H9 (cell line): Measurements from ENCODE around the gene MITD1. TPM values are rescaled to one million over a fixed set of nuclear protein-coding genes. Genes with fewer than 3 reads are reported as not detected.

Source experiments
- DNase-seq: peaks from one replicate; pipeline ENCODE4 v3.0.0-alpha.2; 2017
- H2AFZ ChIP-seq: one replicate; pipeline ENCODE4 v1.6.1; 2013; ENCODE audit warnings: mild to moderate bottlenecking, low read length, control low read depth, moderate library complexity
- H2AK5ac ChIP-seq: 2 replicates; pipeline ENCODE4 v1.6.1; 2013; ENCODE audit warnings: low read length, control low read depth, mixed read lengths; ENCODE audit not compliant: insufficient read length
- H2BK120ac ChIP-seq: one replicate; pipeline ENCODE4 v1.6.1; 2013; ENCODE audit warnings: low read depth, mild to moderate bottlenecking, low read length, control low read depth, inconsistent platforms; ENCODE audit not compliant: poor library complexity, severe bottlenecking
- H2BK12ac ChIP-seq: 2 replicates; pipeline ENCODE4 v1.6.1; 2013; ENCODE audit warnings: low read length, control low read depth, mixed read lengths, low read depth; ENCODE audit not compliant: insufficient read length
- H2BK15ac ChIP-seq: 2 replicates; pipeline ENCODE4 v1.6.1; 2013; ENCODE audit warnings: low read depth, low read length, control low read depth
- H2BK20ac ChIP-seq: one replicate; pipeline ENCODE4 v1.6.1; 2013; ENCODE audit warnings: low read depth, mild to moderate bottlenecking, low read length, control low read depth, inconsistent platforms; ENCODE audit not compliant: poor library complexity, severe bottlenecking
- H2BK5ac ChIP-seq: 2 replicates; pipeline ENCODE4 v1.6.1; 2013; ENCODE audit warnings: low read length, control low read depth, mixed read lengths; ENCODE audit not compliant: insufficient read length
- H3K14ac ChIP-seq: 2 replicates; pipeline ENCODE4 v1.6.1; 2013; ENCODE audit warnings: low read length, control low read depth; ENCODE audit not compliant: insufficient read depth
- H3K18ac ChIP-seq: 2 replicates; pipeline ENCODE4 v1.6.1; 2013; ENCODE audit warnings: low read depth, mild to moderate bottlenecking, mixed read lengths, low read length, control low read depth; ENCODE audit not compliant: insufficient read length
- H3K23ac ChIP-seq: 2 replicates; pipeline ENCODE4 v1.6.1; 2013; ENCODE audit warnings: low read length, control low read depth, mixed read lengths, low read depth; ENCODE audit not compliant: insufficient read length
- H3K23me2 ChIP-seq: 2 replicates; pipeline ENCODE4 v1.6.1; 2013; ENCODE audit warnings: low read depth, mild to moderate bottlenecking, mixed read lengths, low read length, control low read depth; ENCODE audit not compliant: insufficient read length, poor library complexity, severe bottlenecking
- H3K27ac ChIP-seq: 2 replicates; pipeline ENCODE4 v1.5.1; 2013; ENCODE audit warnings: low read length, control low read depth, mixed read lengths, low read depth; ENCODE audit not compliant: insufficient read length
- H3K27me3 ChIP-seq: 2 replicates; pipeline ENCODE4 v1.6.1; 2013; ENCODE audit warnings: low read length, control low read depth, inconsistent platforms; ENCODE audit not compliant: insufficient read depth
- H3K4ac ChIP-seq: 2 replicates; pipeline ENCODE4 v1.6.1; 2013; ENCODE audit warnings: low read depth, mild to moderate bottlenecking, control low read depth, inconsistent platforms, low read length, moderate library complexity
- H3K4me1 ChIP-seq: 2 replicates; pipeline ENCODE4 v1.6.1; 2013; ENCODE audit warnings: low read length, control low read depth, inconsistent platforms; ENCODE audit not compliant: insufficient read depth
- H3K4me2 ChIP-seq: 2 replicates; pipeline ENCODE4 v1.6.1; 2013; ENCODE audit warnings: low read length, control low read depth, mixed read lengths; ENCODE audit not compliant: insufficient read length, insufficient read depth
- H3K56ac ChIP-seq: 2 replicates; pipeline ENCODE4 v1.6.1; 2013; ENCODE audit warnings: low read depth, mild to moderate bottlenecking, mixed read lengths, low read length, control low read depth; ENCODE audit not compliant: insufficient read length
- H3K79me1 ChIP-seq: 2 replicates; pipeline ENCODE4 v1.6.1; 2013; ENCODE audit warnings: low read depth, mild to moderate bottlenecking, moderate library complexity, low read length, control low read depth, inconsistent platforms; ENCODE audit not compliant: insufficient read depth, poor library complexity, severe bottlenecking
- H3K79me2 ChIP-seq: 2 replicates; pipeline ENCODE4 v1.6.1; 2013; ENCODE audit warnings: low read length, control low read depth, inconsistent platforms; ENCODE audit not compliant: insufficient read depth
- H3K9ac ChIP-seq: 2 replicates; pipeline ENCODE4 v1.6.1; 2013; ENCODE audit warnings: low read length, control low read depth, mixed read lengths; ENCODE audit not compliant: insufficient read length; ENCODE audit errors: extremely low read depth
- H3K9me3 ChIP-seq: one replicate; pipeline ENCODE4 v1.6.1; 2013; ENCODE audit warnings: low read depth, low read length, inconsistent platforms; ENCODE audit not compliant: control insufficient read depth
- H3T11ph ChIP-seq: one replicate; pipeline ENCODE4 v1.6.1; 2013; ENCODE audit warnings: mild to moderate bottlenecking, low read length, control low read depth, inconsistent platforms
- H4K20me1 ChIP-seq: one replicate; pipeline ENCODE4 v1.6.1; 2013; ENCODE audit not compliant: control insufficient read depth, insufficient read length, insufficient read depth
- H4K5ac ChIP-seq: 2 replicates; pipeline ENCODE4 v1.6.1; 2013; ENCODE audit warnings: low read depth, mild to moderate bottlenecking, mixed read lengths, low read length, control low read depth; ENCODE audit not compliant: insufficient read length
- H4K8ac ChIP-seq: replicated peaks from 2 replicates; pipeline ENCODE4 v1.6.1; 2013; ENCODE audit warnings: low read length, control low read depth, mixed read lengths, low read depth; ENCODE audit not compliant: insufficient read length
- H4K91ac ChIP-seq: 2 replicates; pipeline ENCODE4 v1.6.1; 2013; ENCODE audit warnings: low read depth, mild to moderate bottlenecking, moderate library complexity, mixed read lengths, low read length, control low read depth; ENCODE audit not compliant: insufficient read length
- H3K27ac Mint-ChIP-seq, 3 experiments: 2 replicates in 2 of 3; 3 replicates in 1 of 3; pipeline ENCODE4 v1.8.0; 2020 to 2021; ENCODE audit warnings: mixed read lengths in 3 of 3, mild to moderate bottlenecking in 1 of 3, moderate library complexity in 1 of 3
- H3K27me3 Mint-ChIP-seq: 2 replicates; pipeline ENCODE4 v1.8.0; 2021; ENCODE audit warnings: low read depth, mild to moderate bottlenecking, moderate library complexity, mixed read lengths
- H3K36me3 Mint-ChIP-seq, 3 experiments: 2 replicates in 2 of 3; 3 replicates in 1 of 3; pipeline ENCODE4 v1.8.0; 2020 to 2021; ENCODE audit warnings: low read depth in 3 of 3, mixed read lengths in 3 of 3; ENCODE audit not compliant: insufficient read depth in 1 of 3
- H3K4me1 Mint-ChIP-seq, 2 experiments: 2 replicates each; pipeline ENCODE4 v1.8.0; 2020; ENCODE audit warnings: mixed read lengths in 2 of 2
- H3K4me3 Mint-ChIP-seq, 2 experiments: 2 replicates in 1 of 2; 3 replicates in 1 of 2; pipeline ENCODE4 v1.8.0; 2020 to 2021; ENCODE audit warnings: mild to moderate bottlenecking in 2 of 2, mixed read lengths in 2 of 2, moderate library complexity in 1 of 2
- H3K9me3 Mint-ChIP-seq, 2 experiments: 2 replicates in 1 of 2; 3 replicates in 1 of 2; pipeline ENCODE4 v1.8.0; 2020; ENCODE audit warnings: mild to moderate bottlenecking in 2 of 2, mixed read lengths in 2 of 2, moderate library complexity in 1 of 2
- CTCF ChIP-seq: fragments of 200-600 bp; sonication (generic); conservative IDR thresholded peaks from 3 replicates; pipeline ENCODE4 v1.8.0; 2021; ENCODE audit warnings: antibody characterized with exemption, mild to moderate bottlenecking
- WGBS: extraction: QIAGEN DNeasy Blood & Tissue Kit; methylation state at CpG from one replicate; pipeline ENCODE4 v1.1.7; 2013; ENCODE audit warnings: missing lambda C conversion rate, low lambda C conversion rate, mixed read lengths; ENCODE audit not compliant: insufficient read length; ENCODE audit errors: extremely low coverage; 5-methylcytosine and 5-hydroxymethylcytosine counted together
- total RNA-seq: library from RNA; stranded (reverse); gene quantifications from 2 replicates; pipeline ENCODE4 v1.2.1, GENCODE V29; 2021

Gene MITD1
- total RNA-seq, 1 experiment from 2014 or later, result 35.2 TPM

- H3K27ac Mint-ChIP-seq, result no peak overlapping the region
- DNase-seq, result no peak
- Histone ChIP-seq H3K79me1 (peaks cover 3% of the 10 kb centered on the region), H3K4me2 (no peak overlapping the region), H2BK15ac (no peak overlapping the region), H3K79me2 (peaks cover 18% of the 10 kb centered on the region; the same call in 1 of the 2 replicates), H3K4me1 (no peaks in the 10 kb centered on the region), H3K23ac (no peak overlapping the region), H3K27ac (no peak overlapping the region), H3K18ac (no peak overlapping the region), H4K91ac (no peak overlapping the region), H3K23me2 (peaks cover 3% of the 10 kb centered on the region), H2BK12ac (no peak overlapping the region), H3K56ac (no peak overlapping the region), H4K5ac (no peak overlapping the region), H3K9me3 (no peaks in the 10 kb centered on the region), H4K20me1 (no peaks in the 10 kb centered on the region), H3K27me3 (no peaks in the 10 kb centered on the region), H2BK20ac (no peak overlapping the region), H2AFZ (no peak overlapping the region), H3K4ac (no peak overlapping the region), H3T11ph (no peak overlapping the region), H3K9ac (no peak overlapping the region), H4K8ac (no peak overlapping the region), H2BK5ac (no peak overlapping the region), H3K14ac (no peak overlapping the region), H2BK120ac (no peak overlapping the region), H2AK5ac (no peak overlapping the region)
- WGBS, result no CpG with 5 or more reads among the region's 3 CpGs
- H3K27me3 Mint-ChIP-seq, result no peaks in the 10 kb centered on the region
- H3K36me3 Mint-ChIP-seq, result peaks cover 4 to 16% (median 4%) of the 10 kb centered on the region in 3 experiments; a peak in 6 of 7 replicates
- H3K4me3 Mint-ChIP-seq, result peak overlapping the region; percentile 19 to 41; a peak in 4 of 5 replicates
- no peak for TF ChIP-seq CTCF
- peaks cover 20 to 21% of the 10 kb centered on the region in 2 experiments for H3K4me1 Mint-ChIP-seq
- H3K9me3 Mint-ChIP-seq, result no peaks in the 10 kb centered on the region
These were observed 2.2 kb upstream of the MITD1 start for GRCh38 chr2:99183025-99183424.
